GM23338 (cell line): ENCODE data around the gene FBXL5.

ENCODE experiments used
- CTCF ChIP-seq, 2 experiments: fragments of 200-600 bp in 1 of 2; sonication (generic) in 1 of 2; conservative IDR thresholded peaks; 2 replicates each; pipeline versions ENCODE4 v1.5.1 to v1.6.1; 2016 to 2017; ENCODE audit warnings: antibody characterized with exemption in 2 of 2, low read depth in 2 of 2, mild to moderate bottlenecking in 2 of 2, moderate library complexity in 1 of 2
- EZH2phosphoT487 ChIP-seq: fragments of 200-600 bp; sonication (generic); IDR thresholded peaks from one replicate; pipeline ENCODE4 v1.8.1; 2018; ENCODE audit warnings: antibody characterized with exemption; ENCODE audit not compliant: unreplicated experiment
- REST ChIP-seq: IDR thresholded peaks from one replicate; pipeline ENCODE4 v1.6.1; 2018; ENCODE audit warnings: antibody characterized with exemption; ENCODE audit not compliant: unreplicated experiment
- ZNF114 ChIP-seq: fragments of 250-450 bp; sonication (Bioruptor Pico); IDR thresholded peaks from 2 replicates; pipeline ENCODE4 v1.5.0; 2020; ENCODE audit warnings: mild to moderate bottlenecking, moderate library complexity

GRCh38 chr4:15598644-15599043 lies 56.5 kb downstream of the FBXL5 start:
- no peak for TF ChIP-seq CTCF (conservative IDR thresholded peaks at IDR 0.05; ENCODE audit: low read depth in 2 of 2)
- TF ChIP-seq ZNF114 (CRISPR knock-in tag) = no peak
- no peak for TF ChIP-seq REST
- TF ChIP-seq EZH2phosphoT487 = no peak
